GM12801 (cell line): ENCODE results near the gene KMO.

ENCODE experiments used
- CTCF ChIP-seq: IDR thresholded peaks from one replicate; pipeline ENCODE4 v1.5.1; 2011; ENCODE audit warnings: control low read depth; ENCODE audit not compliant: insufficient read length; ENCODE audit errors: extremely low read depth

Gene KMO

GRCh38 chr1:241610056-241610815, 78.1 kb downstream of the KMO start:
- no peak for TF ChIP-seq CTCF

GRCh38 chr1:241611063-241611462, 78.9 kb downstream of the KMO start:
- TF ChIP-seq CTCF, result no peak

GRCh38 chr1:241611736-241612135, 79.6 kb downstream of the KMO start:
- TF ChIP-seq CTCF, result no peak

GRCh38 chr1:241612533-241613477, 80.6 kb downstream of the KMO start:
- no peak for TF ChIP-seq CTCF

GRCh38 chr1:241614144-241614543, 82.0 kb downstream of the KMO start:
- no peak for TF ChIP-seq CTCF

GRCh38 chr1:241614572-241614971, 82.4 kb downstream of the KMO start:
- no peak for TF ChIP-seq CTCF
